HG03060 (cell line): ENCODE measurements around the gene RPS14.
A peak's percentile ranks its signal among the peaks of the same experiment; 100 is the strongest.
"Not testable (repeated sequence)": the region's sequence is repeated elsewhere in the genome, so short reads cannot be mapped to it uniquely, and the experiment has no call there.

Experiments
- ATAC-seq: cut with Tn5 transposase; IDR thresholded peaks from one replicate; pipeline ENCODE4 v1.9.1; 2021; ENCODE audit warnings: low read depth, moderate number of reproducible peaks; ENCODE audit not compliant: unreplicated experiment

The RPS14 gene

GRCh38 chr5:150481972-150482406 is 32.5 kb upstream of the RPS14 start:
- ATAC-seq, result no peak

- no peak for ATAC-seq
Measured at GRCh38 chr5:150481708-150481965, 32.1 kb upstream of the RPS14 start.

- no peak for ATAC-seq
Measured at GRCh38 chr5:150479416-150479815, 29.9 kb upstream of the RPS14 start.

- not testable (repeated sequence) for ATAC-seq
Measured at GRCh38 chr5:150476568-150476967, 27.0 kb upstream of the RPS14 start.

GRCh38 chr5:150473673-150474358 is 24.3 kb upstream of the RPS14 start:
- ATAC-seq, result no peak

GRCh38 chr5:150469718-150470469 is 20.4 kb upstream of the RPS14 start:
- no peak for ATAC-seq

GRCh38 chr5:150468206-150468605 is 18.7 kb upstream of the RPS14 start:
- ATAC-seq, result no peak

- no peak for ATAC-seq
Measured at GRCh38 chr5:150465927-150466326, 16.4 kb upstream of the RPS14 start.

- ATAC-seq, result no peak
Measured at GRCh38 chr5:150464554-150465012, 15.0 kb upstream of the RPS14 start.

- ATAC-seq, result peak; percentile 65
Measured at GRCh38 chr5:150461231-150461630, 11.7 kb upstream of the RPS14 start.

- ATAC-seq, result no peak
Measured at GRCh38 chr5:150460781-150461180, 11.2 kb upstream of the RPS14 start.

GRCh38 chr5:150458802-150459557 is 9.4 kb upstream of the RPS14 start:
- ATAC-seq, result no peak

GRCh38 chr5:150457562-150458240 is 8.2 kb upstream of the RPS14 start:
- ATAC-seq, result no peak

GRCh38 chr5:150457121-150457520 is 7.6 kb upstream of the RPS14 start:
- ATAC-seq, result no peak

GRCh38 chr5:150454492-150455229 is 5.1 kb upstream of the RPS14 start:
- no peak for ATAC-seq

GRCh38 chr5:150454027-150454426 is 4.5 kb upstream of the RPS14 start:
- ATAC-seq, result not testable (repeated sequence)

- ATAC-seq, result no peak
Measured at GRCh38 chr5:150452914-150453313, 3.4 kb upstream of the RPS14 start.

GRCh38 chr5:150451594-150451993 is 2.1 kb upstream of the RPS14 start:
- ATAC-seq, result no peak

- no peak for ATAC-seq
Measured at GRCh38 chr5:150448952-150449516, 505 bp downstream of the RPS14 start.

GRCh38 chr5:150448334-150448733 is 1.2 kb downstream of the RPS14 start:
- ATAC-seq, result no peak
